Limb (tissue), 2 donors: ENCODE measurements around the gene MRGPRE.

Source experiments
- DNase-seq, 2 donors: peaks; one replicate each; pipeline ENCODE4 v3.0.0-alpha.2; 2016; ENCODE audit errors: extremely low spot score in 2 of 2

MRGPRE gene

GRCh38 chr11:3181725-3182461 lies 50.3 kb downstream of the MRGPRE start:
- no peak for DNase-seq

DNA sequence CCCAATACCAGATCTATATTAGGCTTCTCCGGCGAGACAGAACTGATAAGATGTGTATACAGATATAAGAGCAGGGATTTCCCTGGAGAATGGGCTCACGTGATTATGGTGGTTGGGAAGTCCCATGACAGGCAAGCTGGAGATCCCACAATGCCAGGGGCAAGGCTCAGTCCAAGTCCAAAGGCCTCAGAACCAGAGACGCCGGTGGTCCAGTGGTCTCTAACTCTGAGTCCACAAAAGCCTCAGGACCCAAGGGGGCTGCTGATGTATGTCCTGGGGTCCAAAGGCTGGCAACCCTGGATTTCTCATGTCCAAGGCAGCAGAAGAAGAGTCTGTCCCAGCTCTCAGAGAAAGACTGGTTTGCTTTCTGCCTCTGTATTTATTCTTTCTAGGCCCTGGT lies 51.3 kb downstream of the MRGPRE start:
- no peak for DNase-seq

GRCh38 chr11:3178349-3178748 lies 53.9 kb downstream of the MRGPRE start:
- DNase-seq, result no peak

GRCh38 chr11:3177931-3178330 lies 54.3 kb downstream of the MRGPRE start:
- no peak for DNase-seq
